Measurements from ENCODE around the gene GADD45A.

DNA sequence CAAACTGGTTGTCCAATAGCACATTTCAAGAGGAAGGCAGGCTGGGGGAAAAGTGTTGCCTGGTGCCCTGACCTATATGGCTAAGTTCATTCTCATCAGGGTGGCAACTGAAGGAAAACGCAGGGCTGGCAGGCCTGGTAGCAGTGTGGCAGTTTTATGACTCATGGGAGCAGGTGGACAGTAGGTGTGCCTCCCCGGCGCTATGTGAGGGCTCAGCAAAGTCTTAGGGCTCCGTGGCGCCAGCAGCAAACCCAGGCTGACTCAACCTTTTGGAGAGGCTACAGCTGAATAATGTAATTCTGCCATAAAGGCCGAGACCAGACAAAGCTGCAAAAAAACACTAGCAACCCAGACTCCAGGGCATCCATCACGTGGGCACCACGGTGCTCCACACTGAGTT, 23.6 kb downstream of the GADD45A start:
- TF ChIP-seq TCF7 (CRISPR knock-in tag; IDR thresholded peaks at IDR 0.05; ENCODE audit: low read depth) (no peak), NR2C2 (CRISPR knock-in tag; IDR thresholded peaks at IDR 0.05) (no peak), ESRRA (CRISPR knock-in tag; IDR thresholded peaks at IDR 0.05; ENCODE audit: borderline replicate concordance) (no peak)
- TF ChIP-seq, protein P1, sequence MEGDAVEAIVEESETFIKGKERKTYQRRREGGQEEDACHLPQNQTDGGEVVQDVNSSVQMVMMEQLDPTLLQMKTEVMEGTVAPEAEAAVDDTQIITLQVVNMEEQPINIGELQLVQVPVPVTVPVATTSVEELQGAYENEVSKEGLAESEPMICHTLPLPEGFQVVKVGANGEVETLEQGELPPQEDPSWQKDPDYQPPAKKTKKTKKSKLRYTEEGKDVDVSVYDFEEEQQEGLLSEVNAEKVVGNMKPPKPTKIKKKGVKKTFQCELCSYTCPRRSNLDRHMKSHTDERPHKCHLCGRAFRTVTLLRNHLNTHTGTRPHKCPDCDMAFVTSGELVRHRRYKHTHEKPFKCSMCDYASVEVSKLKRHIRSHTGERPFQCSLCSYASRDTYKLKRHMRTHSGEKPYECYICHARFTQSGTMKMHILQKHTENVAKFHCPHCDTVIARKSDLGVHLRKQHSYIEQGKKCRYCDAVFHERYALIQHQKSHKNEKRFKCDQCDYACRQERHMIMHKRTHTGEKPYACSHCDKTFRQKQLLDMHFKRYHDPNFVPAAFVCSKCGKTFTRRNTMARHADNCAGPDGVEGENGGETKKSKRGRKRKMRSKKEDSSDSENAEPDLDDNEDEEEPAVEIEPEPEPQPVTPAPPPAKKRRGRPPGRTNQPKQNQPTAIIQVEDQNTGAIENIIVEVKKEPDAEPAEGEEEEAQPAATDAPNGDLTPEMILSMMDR (IDR thresholded peaks at IDR 0.05): no peak
- TF ChIP-seq, protein P2, sequence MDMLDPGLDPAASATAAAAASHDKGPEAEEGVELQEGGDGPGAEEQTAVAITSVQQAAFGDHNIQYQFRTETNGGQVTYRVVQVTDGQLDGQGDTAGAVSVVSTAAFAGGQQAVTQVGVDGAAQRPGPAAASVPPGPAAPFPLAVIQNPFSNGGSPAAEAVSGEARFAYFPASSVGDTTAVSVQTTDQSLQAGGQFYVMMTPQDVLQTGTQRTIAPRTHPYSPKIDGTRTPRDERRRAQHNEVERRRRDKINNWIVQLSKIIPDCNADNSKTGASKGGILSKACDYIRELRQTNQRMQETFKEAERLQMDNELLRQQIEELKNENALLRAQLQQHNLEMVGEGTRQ (CRISPR knock-in tag; IDR thresholded peaks at IDR 0.05): no peak

Data from WTC11 (cell line).